ENCODE data around the gene PRRT2.
"Not testable (repeated sequence)": the region's sequence is repeated elsewhere in the genome, so short reads cannot be mapped to it uniquely, and the experiment has no call there.

Gene PRRT2

GRCh38 chr16:29790949-29791844 lies 20.8 kb upstream of the PRRT2 start:
- DNase-seq, result no peak

- no peak for DNase-seq
Observed at GRCh38 chr16:29791845-29792807, 19.9 kb upstream of the PRRT2 start.

- DNase-seq, result not testable (repeated sequence)
Observed at GRCh38 chr16:29793153-29793552, 18.8 kb upstream of the PRRT2 start.

- no peak for DNase-seq
Observed at GRCh38 chr16:29794231-29794710, 17.7 kb upstream of the PRRT2 start.

GRCh38 chr16:29802416-29802935 lies 9.5 kb upstream of the PRRT2 start:
- no peak for DNase-seq

- DNase-seq, result no peak
Observed at GRCh38 chr16:29804020-29804419, 8.0 kb upstream of the PRRT2 start.

GRCh38 chr16:29804455-29805231 lies 7.3 kb upstream of the PRRT2 start:
- no peak for DNase-seq

GRCh38 chr16:29805232-29806098 lies 6.5 kb upstream of the PRRT2 start:
- peak; percentile 95 to 98 (median 97) for DNase-seq

GRCh38 chr16:29806099-29806579 lies 5.9 kb upstream of the PRRT2 start, which contains the start of gene MAZ:
TSS of gene MAZ (plus strand) at chr16:29806529. CDS start at chr16:29806702, 173 bp downstream.
- peak in 2 of 5 donors; percentile 70 to 83 for DNase-seq

- DNase-seq, result peak in 3 of 5 donors; percentile 45 to 66 (median 47)
Observed at GRCh38 chr16:29806641-29807425, 5.2 kb upstream of the PRRT2 start.

GRCh38 chr16:29807426-29808218 lies 4.4 kb upstream of the PRRT2 start:
- peak; percentile 74 to 93 (median 82) for DNase-seq

- peak in 1 of 5 donors; percentile 33 for DNase-seq
Observed at GRCh38 chr16:29808219-29808900, 3.6 kb upstream of the PRRT2 start.

- no peak for DNase-seq
Observed at GRCh38 chr16:29809031-29809747, 2.8 kb upstream of the PRRT2 start.

- DNase-seq, result peak in 1 of 5 donors; percentile 44
Observed at GRCh38 chr16:29809850-29810698, 1.9 kb upstream of the PRRT2 start.

- DNase-seq, result no peak
Observed at GRCh38 chr16:29810699-29811169, 1.3 kb upstream of the PRRT2 start.

GRCh38 chr16:29811170-29811895 lies 660 bp upstream of the PRRT2 start:
- DNase-seq, result peak; percentile 50 to 77 (median 59)
